Stimulated activated CD4-positive, alpha-beta T cell treated with anti-CD3 and anti-CD28 coated beads, Interleukin-4, amount 100 ng/mL, for 48 hours (primary cell): ENCODE measurements around the gene DMRT1.

Experiments
- DNase-seq, 2 donors: peaks; one replicate each; pipeline ENCODE4 v3.0.0-alpha.2; 2020; ENCODE audit warnings: low read depth in 2 of 2

The DMRT1 gene

GRCh38 chr9:841371-842209, at the start of gene DMRT1:
Gene DMRT1, plus strand, starts transcription at chr9:841697. Its CDS starts 142 bp downstream, at chr9:841839.
- no peak for DNase-seq

GRCh38 chr9:792331-793260, 48.9 kb upstream of the DMRT1 start:
- DNase-seq, result no peak

- no peak for DNase-seq
These were observed 47.1 kb upstream of the DMRT1 start for GRCh38 chr9:794386-794785.

- DNase-seq, result no peak
These were observed 45.6 kb upstream of the DMRT1 start for GRCh38 chr9:795869-796268.

- DNase-seq, result no peak
These were observed 40.8 kb upstream of the DMRT1 start for GRCh38 chr9:800591-801150.

GRCh38 chr9:801399-802071, 40.0 kb upstream of the DMRT1 start:
- no peak for DNase-seq

- no peak for DNase-seq
These were observed 37.5 kb upstream of the DMRT1 start for GRCh38 chr9:804026-804425.

GRCh38 chr9:805151-805550, 36.3 kb upstream of the DMRT1 start:
- no peak for DNase-seq

GRCh38 chr9:806285-807156, 35.0 kb upstream of the DMRT1 start:
- no peak for DNase-seq

GRCh38 chr9:811106-811531, 30.4 kb upstream of the DMRT1 start:
- DNase-seq, result no peak

- DNase-seq, result no peak
These were observed 22.5 kb upstream of the DMRT1 start for GRCh38 chr9:818958-819357.

GRCh38 chr9:826500-827280, 14.8 kb upstream of the DMRT1 start:
- no peak for DNase-seq

GRCh38 chr9:840343-840742, 1.2 kb upstream of the DMRT1 start:
- no peak for DNase-seq

GRCh38 chr9:842635-843426, 1.3 kb downstream of the DMRT1 start:
- DNase-seq, result no peak

- DNase-seq, result no peak
These were observed 1.9 kb downstream of the DMRT1 start for GRCh38 chr9:843427-843785.

- no peak for DNase-seq
These were observed 5.4 kb downstream of the DMRT1 start for GRCh38 chr9:846852-847251.

- no peak for DNase-seq
These were observed 6.0 kb downstream of the DMRT1 start for GRCh38 chr9:847505-847904.

- no peak for DNase-seq
These were observed 7.9 kb downstream of the DMRT1 start for GRCh38 chr9:849431-849830.

- DNase-seq, result no peak
These were observed 11.0 kb downstream of the DMRT1 start for GRCh38 chr9:852539-852938.
